Stimulated activated CD4-positive, alpha-beta T cell treated with anti-CD3 and anti-CD28 coated beads, Interleukin-2, amount 100 ng/mL, for 48 hours (primary cell): ENCODE results near the gene IRX3.

ENCODE experiments used
- DNase-seq, 2 donors: peaks; one replicate each; pipeline ENCODE4 v3.0.0-alpha.2; 2020

IRX3 gene

DNA sequence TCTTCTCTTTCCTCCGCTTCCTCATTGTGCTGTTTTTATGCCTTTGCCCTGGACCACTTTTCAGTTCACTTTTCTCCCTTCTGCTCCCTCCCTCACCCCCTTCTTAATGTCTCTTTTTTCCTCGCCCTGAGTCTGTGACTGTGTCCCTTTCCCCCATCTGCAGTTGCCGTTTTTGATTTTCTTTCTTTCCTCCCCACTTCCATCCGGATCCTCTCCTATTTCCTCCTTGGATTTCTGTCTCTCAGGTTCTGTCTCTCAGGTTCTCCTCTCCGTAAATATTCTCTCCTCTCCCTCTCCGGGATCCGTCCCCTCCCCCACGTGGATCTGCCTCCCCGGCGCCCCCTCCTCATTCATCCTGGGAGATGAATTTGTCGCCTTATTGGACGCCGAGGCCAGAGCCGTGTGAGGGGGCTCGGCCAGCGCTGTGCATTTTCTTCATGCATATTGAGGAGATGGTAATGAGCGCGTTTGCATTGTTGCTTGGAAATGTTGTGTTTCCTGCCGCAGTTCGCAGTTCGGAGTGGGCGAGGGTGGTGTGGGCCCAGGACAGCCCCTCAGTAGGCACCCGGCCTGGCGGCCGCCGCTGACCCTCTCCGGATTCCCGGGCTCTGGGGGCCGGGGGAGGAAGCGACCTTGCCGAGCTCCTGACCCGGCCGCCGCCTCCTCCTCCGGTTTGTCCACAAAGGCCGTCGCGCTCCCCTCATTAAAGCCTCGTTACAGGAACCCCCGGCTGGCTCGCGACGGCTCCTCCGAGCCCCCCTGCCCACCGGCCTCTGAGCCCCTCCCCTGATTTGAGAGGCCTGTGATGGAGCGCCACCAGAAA, 4.5 kb upstream of the IRX3 start:
- DNase-seq: no peak

DNA sequence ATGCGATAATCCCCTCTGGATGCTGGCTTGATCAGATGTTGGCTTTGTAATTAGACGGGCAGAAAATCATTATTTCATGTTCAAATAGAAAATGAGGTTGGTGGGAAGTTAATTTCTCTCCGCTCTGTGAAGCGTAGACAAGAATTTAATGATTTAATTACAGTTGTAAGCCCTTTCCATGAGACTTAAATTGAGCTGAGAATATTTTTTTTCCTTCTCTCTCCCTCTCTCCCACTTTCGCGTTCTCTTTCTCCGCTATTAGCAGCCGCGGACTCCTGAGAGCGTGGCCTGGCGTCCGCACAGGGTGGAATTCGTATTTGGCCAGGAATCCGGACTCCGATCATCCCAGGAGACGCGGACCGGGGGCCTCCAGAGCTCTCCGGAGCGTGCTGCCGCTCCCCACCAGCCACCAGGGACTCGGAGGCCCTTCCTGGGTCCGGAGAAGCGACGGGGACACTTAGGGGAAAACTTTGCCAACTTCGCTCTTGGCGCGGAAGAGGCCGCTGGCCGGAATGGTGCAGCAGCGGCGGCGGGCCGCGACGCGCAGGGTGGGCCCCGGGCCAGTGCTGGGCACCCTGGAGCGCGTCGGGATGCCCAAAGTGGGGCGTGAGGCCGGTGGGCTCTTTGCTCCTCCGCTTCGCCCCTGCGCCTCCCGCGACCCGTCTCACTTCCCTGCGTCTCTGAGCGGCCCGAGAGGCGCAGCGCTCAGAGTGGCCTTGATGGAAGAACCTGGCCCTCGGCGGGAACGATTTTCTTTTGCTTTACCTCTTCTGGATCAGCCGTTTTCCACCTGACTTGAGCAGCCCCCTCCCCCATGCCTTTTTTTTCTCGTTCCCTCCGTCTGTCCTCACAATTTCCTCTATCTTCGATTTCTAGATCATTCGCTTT, 3.6 kb upstream of the IRX3 start:
- DNase-seq: no peak

DNA sequence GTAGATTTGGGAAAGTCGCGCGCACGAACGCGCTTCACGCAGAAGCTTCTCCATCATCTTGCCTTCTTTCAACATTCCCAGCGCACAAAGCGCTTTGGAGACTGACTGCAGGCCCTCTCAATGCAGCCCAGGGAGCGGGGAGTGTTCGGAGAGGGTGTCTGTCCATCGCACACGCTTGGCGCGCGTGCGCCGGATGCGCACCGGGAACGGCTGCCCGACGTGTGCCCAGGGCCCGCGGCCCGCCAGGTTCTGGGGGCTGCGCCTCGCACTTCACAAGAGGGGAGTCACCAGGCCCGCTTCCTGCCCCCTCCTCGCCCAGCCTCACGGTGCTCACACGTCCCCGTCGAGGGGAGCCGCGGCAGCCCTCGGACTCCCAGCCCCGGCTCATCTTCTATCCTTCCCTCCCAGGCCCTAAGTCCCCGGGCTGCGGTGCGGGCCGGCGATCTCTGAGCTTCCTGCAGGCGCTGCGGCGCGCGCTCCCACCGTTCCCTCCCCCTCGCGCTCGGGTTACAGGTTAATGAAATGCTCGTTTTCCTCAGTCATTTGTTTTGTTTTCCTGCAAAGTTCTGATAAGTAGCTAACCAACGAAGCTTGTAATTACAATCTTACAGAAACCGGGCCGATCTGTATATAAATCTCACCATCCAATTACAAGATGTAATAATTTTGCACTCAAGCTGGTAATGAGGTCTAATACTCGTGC, 2.8 kb upstream of the IRX3 start:
- DNase-seq: no peak

DNA sequence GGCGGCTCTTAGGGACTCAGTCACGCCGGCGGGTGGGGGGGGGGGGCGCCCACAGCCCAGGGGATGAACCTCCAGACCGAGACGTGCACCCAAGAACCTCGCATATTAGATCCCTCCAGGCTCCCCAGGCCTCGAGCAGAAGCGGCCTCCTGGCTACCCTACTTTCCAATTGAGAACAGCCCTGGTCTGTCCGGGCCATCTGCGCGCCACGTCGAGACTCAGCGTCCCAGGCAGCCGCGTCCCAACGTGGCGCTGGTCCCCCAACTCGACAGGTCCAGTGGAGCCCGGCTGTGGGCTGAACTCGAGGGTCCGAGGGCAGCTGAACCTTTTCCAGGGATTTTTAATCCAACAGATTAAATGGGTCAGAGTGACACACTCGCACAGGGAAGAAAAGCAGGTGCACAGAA, 2.3 kb upstream of the IRX3 start:
- DNase-seq: no peak

DNA sequence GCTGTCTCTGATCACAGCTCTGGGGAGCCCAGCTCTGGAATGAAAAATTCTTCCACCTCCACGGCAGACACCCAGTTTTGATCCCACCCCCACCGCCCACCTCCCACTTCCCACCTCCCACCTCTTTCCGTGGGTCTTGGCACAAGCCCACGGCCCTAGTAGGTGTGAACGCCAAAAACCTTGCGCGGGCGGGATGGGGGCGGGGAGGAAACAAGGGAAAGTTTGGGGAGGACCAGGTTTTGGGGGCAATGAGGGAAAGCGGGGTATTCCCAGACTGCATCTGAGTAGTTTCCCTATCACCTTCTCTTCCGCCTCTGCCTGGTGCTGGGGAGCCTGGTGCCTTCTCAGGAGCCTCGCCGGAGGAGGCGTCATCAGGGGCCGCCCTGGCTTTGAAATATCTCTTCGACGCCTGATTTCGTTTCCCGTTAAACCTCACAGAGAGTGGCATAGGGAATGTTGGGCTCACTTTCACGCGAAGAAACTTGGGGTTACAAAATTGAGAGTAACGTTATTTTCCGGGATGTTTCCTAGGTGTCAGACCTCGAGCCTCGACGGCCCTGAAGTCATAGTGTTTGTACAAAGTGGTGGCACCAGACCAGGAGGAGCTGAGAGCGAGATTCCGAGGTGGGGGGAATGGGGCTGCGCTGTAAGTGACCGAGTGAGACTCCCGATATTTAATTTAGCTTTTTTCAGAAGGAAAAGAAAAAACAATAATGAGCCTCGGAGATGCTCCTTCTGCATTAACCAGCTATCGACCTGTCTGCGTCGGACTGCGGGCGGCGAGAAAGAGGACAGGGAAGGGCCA, 1.6 kb upstream of the IRX3 start:
- no peak for DNase-seq

DNA sequence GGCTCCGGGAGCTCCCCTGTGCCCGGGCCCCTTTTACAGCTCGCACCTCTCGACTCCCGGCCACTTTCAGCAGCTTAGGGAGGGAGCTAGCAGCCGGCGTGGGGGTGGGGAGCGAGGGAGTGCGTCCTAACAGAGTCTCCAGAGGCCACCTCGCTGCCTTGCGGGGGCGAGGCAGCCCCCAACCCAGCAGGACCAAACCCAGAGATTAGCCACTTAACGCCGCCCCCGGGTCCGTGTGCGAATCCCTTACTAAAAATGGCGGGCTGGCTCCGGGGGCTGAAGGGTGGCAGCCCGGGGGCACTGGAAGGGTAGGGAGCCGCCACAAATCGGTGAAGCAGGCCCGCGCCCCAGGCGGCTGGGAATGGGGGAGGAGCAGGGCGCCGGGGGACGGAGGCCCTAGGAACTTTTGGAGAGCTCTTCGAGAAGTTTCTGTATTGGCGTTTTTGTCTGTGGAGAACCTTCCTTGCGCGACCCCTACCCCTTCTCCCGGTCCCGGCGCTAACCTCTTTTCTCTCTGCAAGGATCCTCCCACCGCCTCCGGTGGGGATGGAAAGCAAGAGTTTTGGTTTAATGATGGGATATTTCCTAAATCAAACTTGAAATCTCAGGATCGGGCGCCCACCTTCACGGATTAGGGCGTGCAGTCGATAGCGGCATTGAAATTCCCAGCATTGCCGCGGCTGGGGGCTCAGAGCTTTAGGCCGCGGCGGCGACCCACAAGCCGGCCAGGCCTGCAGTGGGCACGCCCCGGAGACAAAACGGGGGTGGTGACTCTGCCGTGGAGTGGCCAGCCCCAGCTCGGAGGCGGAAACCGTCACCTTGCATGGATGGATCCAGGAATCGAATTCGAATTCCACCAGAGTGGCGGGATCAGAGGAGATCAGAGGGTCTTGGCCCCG, 793 bp upstream of the IRX3 start:
- DNase-seq: no peak

DNA sequence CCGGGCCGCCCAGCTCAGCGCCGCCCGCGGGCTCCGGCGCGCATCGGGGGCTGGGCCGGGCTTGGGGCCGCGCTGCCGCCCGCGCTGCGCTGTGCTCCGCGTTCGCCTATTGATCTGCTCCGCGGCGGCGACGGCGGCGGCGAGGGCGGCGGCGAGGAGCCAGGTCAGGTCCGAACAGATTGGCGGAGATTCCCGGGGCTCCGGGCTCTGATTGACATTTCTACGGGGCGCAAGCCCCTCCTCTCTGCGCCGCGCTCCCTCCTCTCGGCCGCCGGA, 559 bp downstream of the IRX3 start:
- DNase-seq: no peak

DNA sequence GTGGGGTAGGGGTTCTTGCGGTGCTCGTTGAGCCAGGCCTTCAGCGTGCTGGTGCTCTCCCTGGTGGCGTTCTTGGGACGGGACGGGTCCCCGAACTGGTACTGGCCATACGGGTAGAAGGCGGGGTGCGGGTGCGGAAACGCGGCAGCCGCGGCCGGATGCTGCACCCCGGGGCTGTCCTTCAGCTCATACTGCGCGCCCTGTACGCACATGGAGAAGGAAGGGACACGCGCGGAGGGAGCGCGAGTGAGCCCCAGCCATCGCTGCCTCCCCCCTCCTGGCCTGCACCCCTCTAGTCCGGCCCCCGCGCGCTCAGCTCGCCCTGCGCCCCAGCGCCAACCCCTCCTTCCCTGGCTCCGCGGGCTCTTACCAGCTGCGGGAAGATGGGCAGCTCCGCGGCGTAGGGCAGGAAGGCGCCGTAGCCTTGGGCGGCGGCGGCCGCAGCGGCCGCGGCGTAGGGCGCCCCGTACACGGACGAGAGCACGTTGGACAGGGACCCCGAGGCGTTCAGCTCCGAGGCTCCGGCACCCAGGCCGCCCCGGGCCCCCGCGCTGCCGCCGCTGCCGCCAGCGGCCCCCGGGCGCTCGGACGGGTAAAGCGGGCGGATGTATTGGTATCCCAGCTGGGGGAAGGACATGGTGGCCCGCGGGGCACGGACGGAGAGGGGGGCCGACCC, 1.0 kb downstream of the IRX3 start:
- no peak for DNase-seq

DNA sequence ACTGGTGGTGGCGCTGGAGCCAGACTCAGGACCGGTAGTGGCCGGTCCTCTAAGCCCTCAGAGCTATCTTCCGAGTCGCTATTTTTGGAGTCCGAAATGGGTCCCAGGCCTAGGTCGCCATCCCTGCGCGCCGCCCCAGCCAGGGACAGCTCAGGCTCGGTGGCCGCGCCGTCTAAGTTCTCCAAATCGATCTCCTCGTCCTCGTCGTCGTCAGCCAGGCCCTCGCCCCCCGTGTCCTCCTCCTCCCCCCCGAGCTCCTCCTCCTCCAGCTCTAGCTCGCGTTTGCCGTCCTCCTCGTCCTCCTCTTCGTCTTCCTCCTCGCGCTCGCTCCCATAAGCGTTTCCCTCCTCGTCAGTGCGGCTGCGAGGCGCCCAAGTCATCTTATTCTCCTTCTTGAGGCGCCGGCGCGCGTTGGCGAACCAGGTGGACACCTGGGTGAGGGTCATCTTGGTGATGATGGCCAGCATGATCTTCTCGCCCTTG, 1.6 kb downstream of the IRX3 start:
- no peak for DNase-seq

DNA sequence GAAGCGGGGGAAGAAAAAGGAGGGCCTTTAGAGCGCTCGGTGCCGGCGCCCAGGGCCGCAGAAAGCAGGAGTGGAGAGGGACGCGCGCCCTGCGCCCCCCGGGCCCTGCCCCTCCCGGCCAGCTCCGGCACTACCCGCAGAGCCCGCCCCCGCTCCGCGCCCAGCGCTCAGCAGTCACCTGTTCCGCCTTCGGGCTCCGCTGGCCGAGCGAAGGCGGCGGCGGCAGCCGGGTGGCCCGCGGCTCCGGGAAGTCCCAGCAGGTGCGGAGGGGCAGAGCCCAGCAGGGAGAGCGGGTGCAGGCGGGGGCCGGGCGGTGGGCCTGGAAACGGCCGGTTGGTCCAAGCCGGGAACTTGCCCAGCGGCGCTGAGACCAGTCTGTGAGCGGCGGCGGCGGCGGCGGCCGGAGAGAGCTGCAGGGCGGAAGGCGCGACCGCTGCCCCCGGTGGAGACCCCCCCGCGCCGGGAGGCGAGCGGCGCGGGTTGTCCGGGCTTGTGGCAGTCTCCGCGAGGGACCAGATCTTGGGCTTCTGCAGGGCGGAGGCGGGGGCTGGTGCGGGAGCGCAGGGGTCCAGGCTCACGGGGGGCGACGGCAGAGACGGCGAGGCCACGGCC, 2.2 kb downstream of the IRX3 start:
- DNase-seq: no peak

DNA sequence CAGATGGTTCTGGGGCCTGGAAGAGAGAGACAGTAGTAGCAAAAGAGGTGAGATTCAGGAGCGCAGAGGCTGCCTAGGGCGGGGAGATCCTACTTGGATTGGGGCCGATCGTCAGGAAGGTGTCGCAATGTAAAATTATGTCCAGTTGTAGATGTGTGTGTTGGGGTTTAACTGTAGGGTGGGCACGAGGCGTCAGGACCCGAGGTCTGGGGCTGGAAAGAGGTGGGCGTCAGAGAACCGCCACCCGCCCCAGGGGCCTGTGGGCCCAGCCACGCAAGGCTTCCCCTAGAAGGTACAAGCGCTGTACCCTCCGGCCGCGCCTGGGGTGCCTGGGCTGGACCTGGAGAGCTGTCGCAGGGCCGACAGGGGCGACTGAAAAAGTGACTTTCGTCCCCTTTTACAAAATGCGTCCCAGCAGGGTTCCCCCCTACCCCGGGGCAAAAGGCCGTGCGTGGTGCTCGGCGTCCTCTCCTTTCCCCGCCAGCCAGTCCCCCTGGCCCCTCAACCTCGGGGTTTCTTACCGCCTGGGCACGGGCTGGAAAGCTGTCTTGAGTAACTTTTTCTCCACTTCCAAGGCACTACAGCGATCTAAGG, 2.8 kb downstream of the IRX3 start:
- DNase-seq: no peak

DNA sequence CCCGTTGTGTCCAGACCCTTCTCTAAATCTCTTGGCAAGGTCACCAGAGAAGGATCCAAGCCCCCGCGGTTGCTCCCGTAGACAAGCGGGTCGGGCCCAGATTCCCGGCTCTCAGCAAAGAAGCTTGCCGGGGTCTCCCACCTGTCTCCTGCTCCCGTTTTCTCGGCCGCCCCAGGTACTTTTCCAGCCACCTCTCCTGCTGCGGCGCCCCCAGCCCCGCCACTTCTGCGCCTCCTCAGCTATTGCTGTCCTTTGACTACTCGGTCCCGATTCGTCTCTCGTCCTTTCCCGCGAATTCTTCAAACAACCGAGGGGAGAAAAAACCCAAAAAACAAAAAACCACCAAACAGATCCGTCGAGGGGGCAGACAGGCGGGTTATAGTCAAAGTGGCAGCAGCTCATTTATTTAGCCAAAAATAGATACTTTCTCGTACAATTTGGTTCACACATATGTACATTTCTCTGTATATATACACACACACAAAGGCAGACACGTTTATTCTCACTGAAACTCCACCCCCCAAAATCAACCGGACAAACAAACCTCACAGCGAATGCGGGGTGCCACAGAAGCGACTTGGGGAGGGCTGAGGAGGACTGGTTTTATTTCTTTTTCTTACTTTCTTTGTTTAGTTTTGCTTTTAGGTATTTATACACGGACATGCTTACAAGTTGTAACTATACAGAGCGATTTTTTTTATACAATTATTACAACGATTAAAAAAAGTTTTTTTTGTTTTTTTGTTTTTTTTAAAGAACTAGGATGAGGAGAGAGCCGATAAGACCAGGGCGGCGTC, 3.5 kb downstream of the IRX3 start:
- no peak for DNase-seq

DNA sequence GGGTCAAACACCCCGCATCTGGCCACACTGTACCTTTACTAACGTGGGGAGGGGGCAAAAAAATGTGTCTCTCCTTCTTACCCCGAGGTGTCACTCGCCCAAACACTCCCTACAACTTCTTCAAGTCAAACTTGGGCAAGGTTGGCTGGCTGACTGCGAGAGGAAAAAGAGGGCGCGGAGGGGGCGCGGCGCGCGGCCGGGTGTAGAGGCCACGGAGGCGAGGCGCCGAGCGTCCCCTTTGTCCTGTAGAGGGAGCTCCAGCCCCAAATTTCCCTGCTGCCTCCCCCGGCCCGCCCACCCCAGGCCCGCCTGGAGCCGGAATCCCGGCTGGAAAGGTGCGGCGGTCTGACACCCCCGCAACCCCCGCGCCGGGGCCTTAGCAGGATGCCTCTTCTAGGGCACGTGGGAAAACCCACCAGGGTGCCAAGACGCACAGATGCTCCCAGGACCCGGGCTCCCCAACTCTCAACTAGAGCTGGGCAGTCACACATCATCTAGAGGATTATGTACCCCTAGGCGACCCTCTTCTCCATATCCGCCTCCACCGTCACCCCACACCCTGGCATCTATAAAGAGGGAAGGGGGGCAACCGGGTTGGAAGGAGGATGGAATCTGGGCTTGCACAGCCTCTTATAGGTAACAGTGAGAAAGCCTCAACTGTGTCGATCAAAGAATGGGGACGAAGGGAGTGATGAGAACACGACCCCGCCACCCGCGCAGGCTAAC, 4.2 kb downstream of the IRX3 start:
- peak in 1 of 2 donors; percentile 46 for DNase-seq

DNA sequence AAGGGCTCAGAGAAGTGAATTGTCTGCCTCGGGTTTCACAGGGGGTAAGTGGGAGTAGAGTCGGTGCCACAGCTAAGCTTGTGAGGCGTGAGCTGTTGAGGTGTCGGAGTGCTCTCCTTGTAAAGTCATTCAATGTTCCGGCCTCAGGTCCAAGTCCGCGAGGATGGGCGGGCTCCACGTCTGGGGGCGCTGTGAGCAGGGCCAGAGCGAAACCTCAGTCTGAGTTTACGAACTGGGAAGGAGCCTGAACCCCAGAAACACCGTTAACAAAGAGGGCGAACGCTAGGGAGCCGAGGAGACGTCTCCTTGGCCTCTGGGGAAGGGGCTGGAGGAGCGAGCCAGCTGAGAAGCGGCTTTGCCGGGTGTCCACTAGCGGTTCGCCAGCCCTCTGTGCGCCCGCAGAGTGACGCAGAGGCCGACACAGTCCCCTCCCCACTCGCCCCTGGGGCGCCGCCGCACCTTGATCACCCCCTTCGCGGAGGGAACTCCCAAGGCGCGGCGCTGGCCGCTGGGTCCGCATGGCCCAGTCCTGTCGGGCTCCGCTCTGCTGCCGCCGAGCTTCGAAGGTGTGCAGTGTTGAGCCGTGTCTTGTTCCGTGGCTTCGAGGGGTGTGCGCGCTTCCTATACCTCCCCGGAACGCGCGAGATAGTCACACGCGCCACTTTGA, 4.9 kb downstream of the IRX3 start:
- DNase-seq: no peak

DNA sequence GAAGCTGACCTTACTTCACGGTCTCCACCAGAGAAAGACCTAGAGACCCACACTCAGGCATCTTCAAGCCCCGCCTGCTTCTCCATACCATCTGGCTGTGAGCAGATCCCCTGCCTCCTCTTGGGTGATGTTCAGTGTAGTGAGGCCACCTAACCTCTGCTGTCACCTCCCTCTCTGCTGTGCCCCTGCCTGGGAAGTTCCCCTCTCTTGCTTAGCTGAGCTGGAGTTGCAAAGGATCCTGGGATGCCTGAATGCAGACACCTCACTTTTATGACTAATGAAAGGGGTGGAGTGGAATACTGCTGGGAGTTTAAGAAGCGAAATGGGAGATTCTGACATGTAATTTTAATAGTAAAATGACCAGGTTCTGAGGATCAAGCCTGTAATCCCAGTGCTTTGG, 5.8 kb downstream of the IRX3 start:
- no peak for DNase-seq

DNA sequence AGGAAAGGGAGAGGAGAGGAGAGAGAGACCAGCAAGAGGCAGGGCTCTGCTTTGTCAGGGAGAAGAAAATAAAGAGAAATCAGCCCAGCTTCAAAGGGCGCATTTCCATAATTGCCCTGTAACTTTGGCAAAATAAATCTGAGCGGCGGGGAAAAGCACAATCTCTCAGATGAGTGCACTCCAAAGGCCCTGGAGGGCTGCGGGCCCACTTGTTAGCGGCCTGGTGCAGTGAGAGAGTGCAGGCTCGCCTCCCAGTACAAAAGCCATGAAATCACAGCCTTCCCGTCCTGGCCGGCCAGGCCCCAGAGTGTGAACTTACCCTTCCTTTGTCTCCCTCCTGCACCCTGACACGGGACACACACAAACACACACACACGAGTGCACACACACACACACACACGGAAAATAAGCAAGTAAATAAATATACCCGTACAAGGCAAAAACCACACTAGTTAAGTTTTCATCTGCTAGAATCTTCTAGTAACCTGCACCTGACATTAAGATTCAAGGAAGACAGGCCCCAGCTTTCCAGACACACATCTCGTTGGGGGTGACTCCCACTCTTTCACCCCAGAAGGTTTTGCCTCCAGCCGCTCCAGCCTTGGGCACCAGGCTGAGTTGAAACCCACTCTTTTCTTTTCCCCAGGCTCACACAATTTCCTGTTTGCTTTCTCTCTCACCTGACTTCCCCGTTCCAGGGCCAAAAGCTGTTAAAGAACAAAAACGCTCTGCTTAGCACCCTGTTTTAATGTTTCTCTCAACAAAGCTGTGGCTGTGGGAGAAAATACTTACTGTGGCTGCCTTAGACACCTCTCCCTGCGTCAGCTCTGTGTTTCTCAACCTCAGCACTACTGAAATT, 8.5 kb downstream of the IRX3 start:
- no peak for DNase-seq

DNA sequence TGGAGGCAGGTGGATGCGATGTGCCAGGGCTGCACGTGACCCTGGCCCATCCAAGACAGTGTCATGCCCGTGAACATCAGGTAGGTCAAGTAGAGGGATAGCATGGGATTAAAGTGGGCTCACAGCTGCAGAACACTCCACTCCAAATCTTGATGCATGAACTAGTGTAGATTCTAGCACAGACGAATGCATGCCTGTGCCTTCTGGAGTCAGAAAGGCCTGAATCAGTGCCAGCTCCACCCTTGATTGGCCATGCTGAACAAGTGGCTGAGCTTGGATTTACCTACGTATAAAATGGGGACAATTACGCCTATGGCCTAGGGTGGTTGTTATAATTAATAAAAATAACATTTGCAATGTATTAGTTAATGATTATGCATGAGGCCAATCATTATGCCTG, 10.6 kb downstream of the IRX3 start:
- DNase-seq: no peak
